ENCODE data around the gene C6orf89. TPM values are rescaled to one million over a fixed set of nuclear protein-coding genes. Genes with fewer than 3 reads are reported as not detected.

C6orf89 gene, protein sequence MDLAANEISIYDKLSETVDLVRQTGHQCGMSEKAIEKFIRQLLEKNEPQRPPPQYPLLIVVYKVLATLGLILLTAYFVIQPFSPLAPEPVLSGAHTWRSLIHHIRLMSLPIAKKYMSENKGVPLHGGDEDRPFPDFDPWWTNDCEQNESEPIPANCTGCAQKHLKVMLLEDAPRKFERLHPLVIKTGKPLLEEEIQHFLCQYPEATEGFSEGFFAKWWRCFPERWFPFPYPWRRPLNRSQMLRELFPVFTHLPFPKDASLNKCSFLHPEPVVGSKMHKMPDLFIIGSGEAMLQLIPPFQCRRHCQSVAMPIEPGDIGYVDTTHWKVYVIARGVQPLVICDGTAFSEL
- 15.1 to 17.9 TPM (median 17.4 TPM) in 5 replicates for total RNA-seq (2022; extraction: Qiagen RNA extraction)

GRCh38 chr6:36885461-36886401, at the start of gene C6orf89:
TSS of gene C6orf89 (plus strand) at chr6:36885952. CDS start at chr6:36899445, 13,493 bp downstream.

DNA sequence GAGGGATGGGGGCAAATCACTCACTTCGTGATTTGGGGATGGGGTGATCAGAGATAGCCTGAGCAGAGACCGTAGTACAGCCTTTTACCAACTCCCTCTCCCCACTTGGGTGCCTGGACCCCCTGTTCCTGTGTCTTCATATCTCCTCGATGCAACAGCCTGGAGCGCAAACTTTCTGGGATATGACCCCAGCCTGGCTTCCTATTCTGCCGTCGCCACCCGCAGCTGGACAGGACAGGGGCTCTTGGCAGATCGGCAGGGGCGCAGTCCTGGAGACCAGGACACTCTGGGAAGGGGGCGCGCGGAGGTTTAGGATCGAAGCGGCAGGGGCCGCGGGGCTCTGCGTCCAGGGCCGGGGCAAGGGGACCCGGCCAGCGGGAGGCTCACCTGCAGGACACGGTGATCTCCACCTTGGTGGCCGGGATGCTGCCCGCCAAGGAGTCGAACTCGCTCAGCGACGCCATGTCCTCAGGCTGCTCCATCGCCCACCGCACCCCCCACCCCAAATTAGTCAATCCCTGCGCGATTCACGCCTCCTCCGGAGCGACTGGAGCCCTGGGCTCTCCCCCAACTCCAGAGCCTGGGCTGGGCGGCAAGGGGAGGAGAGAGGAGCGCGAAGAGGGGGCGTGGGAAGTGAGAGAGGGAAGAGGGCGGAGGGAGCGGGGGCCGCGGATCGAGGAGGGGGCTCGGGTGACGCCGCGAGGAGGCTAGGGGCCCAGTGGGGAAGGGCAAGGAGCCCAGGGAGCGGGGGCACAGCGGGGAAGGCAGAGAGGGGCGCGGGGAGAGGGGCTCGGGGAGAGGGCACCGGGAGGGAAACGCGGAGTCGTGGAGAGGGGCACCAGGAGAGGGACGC, 46.6 kb upstream of the C6orf89 start, which contains the start of gene CPNE5:
Gene CPNE5, minus strand, starts transcription at position 549 of the 853 bp plus-strand sequence. Its CDS starts 67 bp downstream, at position 482.

GRCh38 chr6:36874443-36875249, 11.1 kb upstream of the C6orf89 start, which contains the start of gene PPIL1:
TSS of gene PPIL1 (minus strand) at chr6:36874803. CDS start at chr6:36874772, 31 bp downstream.

GRCh38 chr6:36954262-36954931, 68.6 kb downstream of the C6orf89 start, which contains the start of gene PI16:
TSS of gene PI16 (plus strand) at chr6:36954738. CDS start at chr6:36954761, 23 bp downstream.

Other genes with a start within 250 kb of the C6orf89 start
- 238 to 313 TPM (median 284 TPM) in 5 replicates for gene CDKN1A, start 207.2 kb upstream of the C6orf89 start, total RNA-seq (2022; extraction: Qiagen RNA extraction)
- gene RAB44, start 188.1 kb upstream of the C6orf89 start, total RNA-seq (2022; extraction: Qiagen RNA extraction), result 0.02 to 0.07 TPM (median 0.05 TPM) in 4 of 5 replicates, not detected in the other
- 0.07 to 0.18 TPM (median 0.12 TPM) in 5 replicates for gene CPNE5, start 46.5 kb upstream of the C6orf89 start, total RNA-seq (2022; extraction: Qiagen RNA extraction)
- gene PPIL1, start 11.1 kb upstream of the C6orf89 start, total RNA-seq (2022; extraction: Qiagen RNA extraction), result 40.7 to 44.1 TPM (median 41.4 TPM) in 5 replicates
- gene PI16, start 68.8 kb downstream of the C6orf89 start, total RNA-seq (2022; extraction: Qiagen RNA extraction), result 0.03 to 0.07 TPM in 2 of 5 replicates, not detected in the others
- 116 to 134 TPM (median 132 TPM) in 5 replicates for gene MTCH1, start 100.2 kb downstream of the C6orf89 start, total RNA-seq (2022; extraction: Qiagen RNA extraction)
- not detected in 5 replicates for gene FGD2, start 119.7 kb downstream of the C6orf89 start, total RNA-seq (2022; extraction: Qiagen RNA extraction)

Data from A549 treated with AZD2906 at 1 μM for 4 hours (cell line).